MM.1S (cell line): ENCODE measurements around the gene PORCN.

Experiments
- CTCF ChIP-seq: fragments of 300-600 bp; sonication (generic); IDR thresholded peaks from 2 replicates; pipeline ENCODE4 v1.5.1; 2016; ENCODE audit warnings: antibody characterized with exemption, low read length, mixed read lengths
- EZH2 ChIP-seq: fragments of 300-600 bp; sonication (generic); optimal IDR thresholded peaks from 2 replicates; pipeline ENCODE3; 2017; ENCODE audit warnings: low read depth, mild to moderate bottlenecking, antibody characterized with exemption, low read length, mixed read lengths
- EZH2phosphoT487 ChIP-seq: fragments of 300-600 bp; sonication (generic); IDR thresholded peaks from 2 replicates; pipeline ENCODE4 v1.6.1; 2018; ENCODE audit warnings: antibody characterized with exemption, low read length

GRCh38 chrX:48516987-48517386, 8.2 kb downstream of the PORCN start:
- TF ChIP-seq CTCF, result no peak
- no peak for TF ChIP-seq EZH2phosphoT487
- TF ChIP-seq EZH2, result no peak
